Caco-2 (cell line): ENCODE data around the gene RPL22. TPM values are rescaled to one million over a fixed set of nuclear protein-coding genes. Genes with fewer than 3 reads are reported as not detected.

Source experiments
- BruUV-seq: library from RNA; stranded (reverse); fragments of 400-500 nt; replicated peaks from 2 replicates; lab custom pipeline; 2021; lab: Mats Ljungman, UMichigan
- CTCF ChIA-PET: fragments of 300-600 bp; sonication (Branson Sonifier 250); formaldehyde crosslinking; loops from one replicate; lab custom pipeline; 2022; ENCODE audit warnings: antibody characterized with exemption; lab: Charles Lee
- POLR2A ChIA-PET: fragments of 300-600 bp; sonication (Branson Sonifier 250); formaldehyde crosslinking; loops from one replicate; lab custom pipeline; 2022; ENCODE audit warnings: antibody characterized with exemption; lab: Charles Lee
- DNase-seq, 2 experiments: peaks; one replicate each; pipeline versions ENCODE4 v3.0.0 to v3.0.0-alpha.2; 2020 to 2022
- H3K27me3 ChIP-seq: replicated peaks from 2 replicates; pipeline ENCODE4 v1.6.0; 2011; ENCODE audit warnings: low read length; ENCODE audit not compliant: control insufficient read depth, insufficient read depth
- H3K36me3 ChIP-seq: 2 replicates; pipeline ENCODE4 v1.5.1; 2011; ENCODE audit warnings: low read length; ENCODE audit not compliant: control insufficient read depth, insufficient read depth
- H3K4me1 ChIP-seq: fragments of 250-450 bp; sonication (Bioruptor Pico); 2 replicates; pipeline ENCODE4 v1.5.1; 2020; ENCODE audit warnings: mild to moderate bottlenecking
- H3K4me3 ChIP-seq: 2 replicates; pipeline ENCODE4 v1.5.1; 2011; ENCODE audit warnings: low read depth, mild to moderate bottlenecking, control low read depth, low read length
- H3K9me3 ChIP-seq: fragments of 250-450 bp; sonication (Bioruptor Pico); 2 replicates; pipeline ENCODE4 v1.5.1; 2020; ENCODE audit warnings: mild to moderate bottlenecking, moderate library complexity
- H3K27ac Mint-ChIP-seq: one replicate; pipeline ENCODE4 v1.8.0; 2022; ENCODE audit warnings: mixed read lengths; ENCODE audit not compliant: unreplicated experiment
- H3K27me3 Mint-ChIP-seq: one replicate; pipeline ENCODE4 v1.8.0; 2022; ENCODE audit warnings: mixed read lengths; ENCODE audit not compliant: insufficient read depth, unreplicated experiment
- H3K36me3 Mint-ChIP-seq: one replicate; pipeline ENCODE4 v1.8.0; 2022; ENCODE audit warnings: mild to moderate bottlenecking, mixed read lengths; ENCODE audit not compliant: insufficient read depth, unreplicated experiment
- H3K4me1 Mint-ChIP-seq: one replicate; pipeline ENCODE4 v1.8.0; 2022; ENCODE audit warnings: low read depth, mixed read lengths; ENCODE audit not compliant: unreplicated experiment
- H3K4me3 Mint-ChIP-seq: one replicate; pipeline ENCODE4 v1.8.0; 2022; ENCODE audit warnings: mild to moderate bottlenecking, moderate library complexity, mixed read lengths; ENCODE audit not compliant: unreplicated experiment
- H3K9me3 Mint-ChIP-seq: one replicate; pipeline ENCODE4 v1.8.0; 2022; ENCODE audit warnings: mixed read lengths; ENCODE audit not compliant: unreplicated experiment
- CTCF ChIP-seq, 2 experiments: fragments of 200-600 bp in 1 of 2; IDR thresholded peaks; 1 replicate in 1 of 2; 2 replicates in 1 of 2; pipeline versions ENCODE4 v1.5.1 to v1.8.0; 2011 to 2022; ENCODE audit warnings: antibody characterized with exemption in 1 of 2, control low read depth in 1 of 2, inconsistent platforms in 1 of 2, low read depth in 1 of 2, low read length in 1 of 2, mild to moderate bottlenecking in 1 of 2, moderate library complexity in 1 of 2; ENCODE audit not compliant: insufficient read depth in 1 of 2, severe bottlenecking in 1 of 2, unreplicated experiment in 1 of 2
- intact Hi-C: fragments of 100-400 bp; cut with micrococcal nuclease; formaldehyde crosslinking; loops from one replicate; pipeline ENCODE4 v1.10.0; 2022; ENCODE audit not compliant: unreplicated experiment
- total RNA-seq: library from RNA; stranded (reverse); gene quantifications from 2 replicates; pipeline ENCODE4 v1.2.3, GENCODE V29; 2022

RPL22 gene
- total RNA-seq, 1 experiment from 2014 or later = 406 TPM

- no peak overlapping the region for H3K27ac Mint-ChIP-seq
- H3K27me3 ChIP-seq = no peaks in the 10 kb centered on the region
- H3K4me3 ChIP-seq = no peak overlapping the region
- no peaks in the 10 kb centered on the region for H3K9me3 ChIP-seq
- no peaks in the 10 kb centered on the region for H3K36me3 Mint-ChIP-seq
- H3K4me3 Mint-ChIP-seq = no peak overlapping the region
- CTCF ChIA-PET = no interaction called here
- no peak for TF ChIP-seq CTCF (IDR thresholded peaks at IDR 0.05; ENCODE audit: insufficient read depth in 1 of 2, low read depth in 1 of 2, low read length in 1 of 2, severe bottlenecking in 1 of 2, unreplicated experiment in 1 of 2)
- H3K9me3 Mint-ChIP-seq = no peaks in the 10 kb centered on the region
- no peaks in the 10 kb centered on the region for H3K27me3 Mint-ChIP-seq
- no TSS peak for BruUV-seq
- no peak for DNase-seq
- no peaks in the 10 kb centered on the region for H3K36me3 ChIP-seq
- POLR2A ChIA-PET = no interaction called here
- H3K4me1 ChIP-seq = no peaks in the 10 kb centered on the region
- intact Hi-C loops = no loop called here
- no peaks in the 10 kb centered on the region for H3K4me1 Mint-ChIP-seq
Measured at GRCh38 chr1:6150006-6150938, 49.1 kb downstream of the RPL22 start.

- Mint-ChIP-seq H3K4me3 (no peak overlapping the region), H3K4me1 (no peaks in the 10 kb centered on the region), H3K27ac (no peak overlapping the region), H3K36me3 (no peaks in the 10 kb centered on the region), H3K9me3 (no peaks in the 10 kb centered on the region), H3K27me3 (no peaks in the 10 kb centered on the region)
- Histone ChIP-seq H3K9me3 (no peaks in the 10 kb centered on the region), H3K4me1 (no peaks in the 10 kb centered on the region), H3K27me3 (no peaks in the 10 kb centered on the region), H3K36me3 (no peaks in the 10 kb centered on the region), H3K4me3 (no peak overlapping the region)
- BruUV-seq = no TSS peak
- intact Hi-C loops = no loop called here
- no peak for DNase-seq
- no peak for TF ChIP-seq CTCF (IDR thresholded peaks at IDR 0.05; ENCODE audit: insufficient read depth in 1 of 2, low read depth in 1 of 2, low read length in 1 of 2, severe bottlenecking in 1 of 2, unreplicated experiment in 1 of 2)
- CTCF ChIA-PET = no interaction called here
- POLR2A ChIA-PET = no interaction called here
Measured at GRCh38 chr1:6149597-6149996, 49.8 kb downstream of the RPL22 start.

- Histone ChIP-seq H3K27me3 (no peaks in the 10 kb centered on the region), H3K36me3 (no peaks in the 10 kb centered on the region), H3K4me1 (no peaks in the 10 kb centered on the region), H3K4me3 (peak overlapping the region; percentile 32), H3K9me3 (no peaks in the 10 kb centered on the region)
- CTCF ChIA-PET = interaction anchor here (0.7 kb wide), 1 partner anchor 292 kb away, joined by 4 read pairs; no protein-coding TSS in a partner anchor
- H3K9me3 Mint-ChIP-seq = no peaks in the 10 kb centered on the region
- intact Hi-C loops = no loop called here
- H3K4me3 Mint-ChIP-seq = peak overlapping the region; percentile 64
- peak; percentile 77 for DNase-seq
- BruUV-seq = no TSS peak
- H3K27ac Mint-ChIP-seq = no peak overlapping the region
- no peaks in the 10 kb centered on the region for H3K4me1 Mint-ChIP-seq
- H3K36me3 Mint-ChIP-seq = no peaks in the 10 kb centered on the region
- no peaks in the 10 kb centered on the region for H3K27me3 Mint-ChIP-seq
- no peak for TF ChIP-seq CTCF (IDR thresholded peaks at IDR 0.05; ENCODE audit: insufficient read depth in 1 of 2, low read depth in 1 of 2, low read length in 1 of 2, severe bottlenecking in 1 of 2, unreplicated experiment in 1 of 2)
- POLR2A ChIA-PET = no interaction called here
Measured at GRCh38 chr1:6148497-6149241, 50.7 kb downstream of the RPL22 start.
